ENCODE results near the gene DPCD.

- TF ChIP-seq YY1 (IDR thresholded peaks at IDR 0.05; ENCODE audit: insufficient read depth, insufficient read length) (no peak), ZNF274 (IDR thresholded peaks at IDR 0.05; ENCODE audit: low read depth, low read length) (no peak), SUZ12 (IDR thresholded peaks at IDR 0.05; ENCODE audit: extremely low read depth, insufficient read depth, insufficient read length) (no peak)
Observed at GRCh38 chr10:101645659-101646058, 57.5 kb downstream of the DPCD start.

Measured in NT2/D1 (cell line).